ENCODE data around the gene ATP5F1E. TPM values are rescaled to one million over a fixed set of nuclear protein-coding genes. Genes with fewer than 3 reads are reported as not detected.

The ATP5F1E gene
- total and polyA plus RNA-seq, 10 of the 15 experiments (the other 5 are each of a cell fraction or from before 2014, with no cell fraction given): 49.0 to 407 (median 117) TPM

DNA sequence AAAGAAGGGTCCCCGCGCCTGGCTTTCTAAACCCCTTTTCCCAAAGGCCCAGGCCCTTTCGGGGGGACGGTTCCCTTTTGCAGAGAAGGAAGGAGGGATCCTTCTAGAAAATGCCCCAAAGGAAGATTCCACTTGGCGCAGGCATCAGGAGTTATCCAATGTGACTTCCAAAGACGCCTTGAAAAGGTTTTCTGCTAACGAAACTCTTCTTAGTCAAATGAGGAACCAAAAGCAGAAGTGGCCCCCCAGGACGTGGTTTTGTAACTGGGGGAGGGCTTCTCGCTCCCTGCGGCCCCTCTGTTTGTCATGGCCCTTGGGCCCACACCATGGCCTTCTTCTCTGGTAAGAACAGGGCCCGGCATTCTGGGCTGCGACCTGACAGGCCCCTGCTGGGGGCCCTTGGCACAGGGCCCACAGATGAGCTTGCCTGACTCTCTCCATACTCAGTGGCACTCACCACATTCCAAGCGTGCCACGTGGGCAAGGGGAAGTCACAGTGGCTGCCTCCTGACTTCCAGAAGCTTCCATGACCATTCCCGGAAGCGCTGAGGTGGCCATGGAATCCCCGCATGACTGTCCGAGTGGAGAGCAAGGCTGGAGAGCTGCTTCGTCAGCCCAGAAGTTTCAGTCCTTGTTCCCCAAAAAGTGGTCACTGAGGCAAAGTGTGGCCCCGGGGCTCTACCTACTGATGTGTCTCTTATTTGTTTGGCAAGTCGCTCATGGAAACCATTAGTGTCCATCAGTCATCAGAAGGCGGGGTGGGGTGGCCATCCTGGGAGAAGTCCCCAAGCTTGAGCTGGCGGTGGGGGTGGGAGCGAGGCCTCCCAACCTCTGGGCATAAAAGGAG, 24.2 kb downstream of the ATP5F1E start (continued):
- TF ChIP-seq ZNF274 (IDR thresholded peaks at IDR 0.05; ENCODE audit: insufficient read depth, insufficient read length) (no peak), SIX5 (IDR thresholded peaks at IDR 0.05; ENCODE audit: low read depth, low read length, severe bottlenecking) (no peak), IKZF2 (IDR thresholded peaks at IDR 0.05) (peak; percentile 99), RBBP5 (conservative IDR thresholded peaks at IDR 0.05) (no peak), GABPA (IDR thresholded peaks at IDR 0.05; ENCODE audit: low read depth) (no peak), TCF3 (IDR thresholded peaks at IDR 0.05; ENCODE audit: borderline replicate concordance, insufficient read depth, low read depth, low read length) (peak; percentile 83; the same call in 1 of the 2 replicates)
- TF ChIP-seq, protein P1, sequence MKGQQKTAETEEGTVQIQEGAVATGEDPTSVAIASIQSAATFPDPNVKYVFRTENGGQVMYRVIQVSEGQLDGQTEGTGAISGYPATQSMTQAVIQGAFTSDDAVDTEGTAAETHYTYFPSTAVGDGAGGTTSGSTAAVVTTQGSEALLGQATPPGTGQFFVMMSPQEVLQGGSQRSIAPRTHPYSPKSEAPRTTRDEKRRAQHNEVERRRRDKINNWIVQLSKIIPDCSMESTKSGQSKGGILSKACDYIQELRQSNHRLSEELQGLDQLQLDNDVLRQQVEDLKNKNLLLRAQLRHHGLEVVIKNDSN (IDR thresholded peaks at IDR 0.05; ENCODE audit: borderline replicate concordance, extremely low read length, insufficient read depth, low read depth, low read length): peak; percentile 34

DNA sequence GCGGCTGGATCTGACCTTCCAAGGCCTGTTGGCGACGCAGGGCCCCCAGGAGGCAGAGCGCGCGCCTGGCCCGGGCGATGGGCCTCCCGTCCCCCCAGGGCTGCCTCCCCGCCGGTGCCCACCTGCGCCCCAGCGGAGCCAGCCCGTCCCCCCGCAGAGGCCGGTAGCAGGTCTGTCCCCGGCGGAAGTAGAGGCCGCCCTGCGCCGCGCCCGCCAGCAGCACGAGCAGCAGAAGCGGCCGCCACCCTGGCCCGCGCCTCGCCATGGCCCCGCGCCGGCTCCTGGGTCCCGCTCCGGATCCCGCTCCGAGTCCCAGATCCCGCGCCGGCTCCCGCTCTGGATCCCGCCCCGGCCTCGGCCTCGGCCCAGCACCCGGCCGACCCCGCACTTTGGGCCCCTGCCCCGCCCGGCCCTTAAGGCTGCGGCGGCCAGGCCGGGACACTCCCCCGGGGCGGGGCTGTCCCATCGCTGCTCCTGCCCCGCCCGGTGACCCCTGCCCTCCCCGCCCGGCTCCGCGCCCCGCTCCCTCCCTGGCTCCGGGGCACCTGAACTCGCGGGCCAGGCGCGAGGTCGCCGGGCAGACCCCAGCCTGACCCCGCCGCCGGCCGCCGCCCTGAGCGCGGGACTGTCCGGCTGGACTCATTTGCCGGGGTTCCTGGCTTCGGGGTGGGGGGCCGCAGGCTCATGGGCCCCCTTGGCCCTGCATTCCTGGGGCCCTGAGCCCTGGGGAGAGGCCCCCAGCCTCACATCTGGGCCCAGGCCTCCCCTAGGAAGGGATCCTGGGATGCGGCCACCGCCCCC, 25.1 kb downstream of the ATP5F1E start, which contains the start of gene CTSZ:
TSS of gene CTSZ (minus strand) at position 391 of the 801 bp plus-strand sequence. CDS start at position 265, 126 bp downstream.
- ChIA-PET POLR2A (interaction anchor here (2.2 kb wide), 1 partner anchor 25 kb away, joined by 15 read pairs; the partner anchor contains the start of gene ATP5F1E), RAD21 (ENCODE audit: unreplicated experiment) (interaction anchor here (2.6 kb wide), 1 partner anchor 25 kb away, joined by 15 read pairs; the partner anchor contains the start of gene ATP5F1E), SMC1A (ENCODE audit: uncharacterized antibody, unreplicated experiment) (interaction anchor here (0.9 to 2.2 kb wide), 4 partner anchors 22 to 121 kb away, joined by 3 to 12 read pairs (median 6); partner anchors contain the start of gene ATP5F1E), CTCF (no interaction called here)
- Histone ChIP-seq H3K9ac (ENCODE audit: control insufficient read depth, insufficient read depth, low read length) (peak within 1 kb of the TSS; percentile 92), H3K79me2 (ENCODE audit: control insufficient read depth, insufficient read depth, low read length) (peaks cover 52% of the 10 kb centered on the region), H3K36me3 (ENCODE audit: control insufficient read depth in 2 of 2, insufficient read depth in 2 of 2, low read length in 1 of 2) (peaks cover 5 to 11% of the 10 kb centered on the region in 2 experiments), H3K27ac (ENCODE audit: control insufficient read depth, insufficient read depth) (peak within 1 kb of the TSS; percentile 95), H3K9me3 (replicated peaks; ENCODE audit: control insufficient read depth, insufficient read depth, low read length) (no peaks in the 10 kb centered on the region), H3K4me2 (ENCODE audit: control insufficient read depth, insufficient read depth) (peak within 1 kb of the TSS; percentile 83), H3K4me3 (peak within 1 kb of the TSS; percentile 92), H4K20me1 (ENCODE audit: control insufficient read depth, insufficient read depth) (0 out of 2 replicates have a peak, but pooled peaks cover 2% of the 10 kb centered on the region), H2AFZ (ENCODE audit: control insufficient read depth, low read depth, low read length) (peak within 1 kb of the TSS; percentile 38), H3K4me1 (ENCODE audit: control insufficient read depth, insufficient read depth, low read length) (peaks cover 35% of the 10 kb centered on the region), H3K27me3 (replicated peaks in 1 of 2; ENCODE audit: control insufficient read depth in 2 of 2, insufficient read depth in 2 of 2, low read length in 1 of 2) (no peaks in the 10 kb centered on the region)
- in situ Hi-C loops (cut with MboI) (loop anchor here (10.0 kb wide), 2 partner anchors 552 to 1612 kb away; partner anchors contain the start of gene RBM38), intact Hi-C loops (cut with micrococcal nuclease; ENCODE audit: unreplicated experiment) (loop anchor here (1.0 kb wide), 2 partner anchors 25 to 100 kb away; partner anchors contain the start of gene ATP5F1E)
- WGBS (ENCODE audit: insufficient coverage, insufficient replicate concordance, low lambda C conversion rate, missing lambda C conversion rate): 3% methylated on average over 23 of the region's 82 CpGs
- peak; percentile 52 for ATAC-seq
- no peak for FAIRE-seq
- BruUV-seq (replicated peaks): no TSS peak
- no peak for DNase-seq (ENCODE audit: low read depth, low spot score)
- TF ChIP-seq YY1 (IDR thresholded peaks at IDR 0.05; ENCODE audit: low read depth, low read length) (0 out of 2 replicates have a peak, but pooled peaks have one; percentile 50), POLR2AphosphoS2 (IDR thresholded peaks at IDR 0.05; ENCODE audit: low read depth, low read length) (no peak), KAT2A (conservative IDR thresholded peaks at IDR 0.05; ENCODE audit: control insufficient read depth, low read depth, low read length) (no peak)
- TF ChIP-seq, protein P2, sequence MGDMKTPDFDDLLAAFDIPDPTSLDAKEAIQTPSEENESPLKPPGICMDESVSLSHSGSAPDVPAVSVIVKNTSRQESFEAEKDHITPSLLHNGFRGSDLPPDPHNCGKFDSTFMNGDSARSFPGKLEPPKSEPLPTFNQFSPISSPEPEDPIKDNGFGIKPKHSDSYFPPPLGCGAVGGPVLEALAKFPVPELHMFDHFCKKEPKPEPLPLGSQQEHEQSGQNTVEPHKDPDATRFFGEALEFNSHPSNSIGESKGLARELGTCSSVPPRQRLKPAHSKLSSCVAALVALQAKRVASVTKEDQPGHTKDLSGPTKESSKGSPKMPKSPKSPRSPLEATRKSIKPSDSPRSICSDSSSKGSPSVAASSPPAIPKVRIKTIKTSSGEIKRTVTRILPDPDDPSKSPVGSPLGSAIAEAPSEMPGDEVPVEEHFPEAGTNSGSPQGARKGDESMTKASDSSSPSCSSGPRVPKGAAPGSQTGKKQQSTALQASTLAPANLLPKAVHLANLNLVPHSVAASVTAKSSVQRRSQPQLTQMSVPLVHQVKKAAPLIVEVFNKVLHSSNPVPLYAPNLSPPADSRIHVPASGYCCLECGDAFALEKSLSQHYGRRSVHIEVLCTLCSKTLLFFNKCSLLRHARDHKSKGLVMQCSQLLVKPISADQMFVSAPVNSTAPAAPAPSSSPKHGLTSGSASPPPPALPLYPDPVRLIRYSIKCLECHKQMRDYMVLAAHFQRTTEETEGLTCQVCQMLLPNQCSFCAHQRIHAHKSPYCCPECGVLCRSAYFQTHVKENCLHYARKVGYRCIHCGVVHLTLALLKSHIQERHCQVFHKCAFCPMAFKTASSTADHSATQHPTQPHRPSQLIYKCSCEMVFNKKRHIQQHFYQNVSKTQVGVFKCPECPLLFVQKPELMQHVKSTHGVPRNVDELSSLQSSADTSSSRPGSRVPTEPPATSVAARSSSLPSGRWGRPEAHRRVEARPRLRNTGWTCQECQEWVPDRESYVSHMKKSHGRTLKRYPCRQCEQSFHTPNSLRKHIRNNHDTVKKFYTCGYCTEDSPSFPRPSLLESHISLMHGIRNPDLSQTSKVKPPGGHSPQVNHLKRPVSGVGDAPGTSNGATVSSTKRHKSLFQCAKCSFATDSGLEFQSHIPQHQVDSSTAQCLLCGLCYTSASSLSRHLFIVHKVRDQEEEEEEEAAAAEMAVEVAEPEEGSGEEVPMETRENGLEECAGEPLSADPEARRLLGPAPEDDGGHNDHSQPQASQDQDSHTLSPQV (IDR thresholded peaks at IDR 0.05): peak; percentile 66; the same call in 1 of the 2 replicates

All from GM12878 (cell line).